ENCODE data around the gene PRMT1.

DNA sequence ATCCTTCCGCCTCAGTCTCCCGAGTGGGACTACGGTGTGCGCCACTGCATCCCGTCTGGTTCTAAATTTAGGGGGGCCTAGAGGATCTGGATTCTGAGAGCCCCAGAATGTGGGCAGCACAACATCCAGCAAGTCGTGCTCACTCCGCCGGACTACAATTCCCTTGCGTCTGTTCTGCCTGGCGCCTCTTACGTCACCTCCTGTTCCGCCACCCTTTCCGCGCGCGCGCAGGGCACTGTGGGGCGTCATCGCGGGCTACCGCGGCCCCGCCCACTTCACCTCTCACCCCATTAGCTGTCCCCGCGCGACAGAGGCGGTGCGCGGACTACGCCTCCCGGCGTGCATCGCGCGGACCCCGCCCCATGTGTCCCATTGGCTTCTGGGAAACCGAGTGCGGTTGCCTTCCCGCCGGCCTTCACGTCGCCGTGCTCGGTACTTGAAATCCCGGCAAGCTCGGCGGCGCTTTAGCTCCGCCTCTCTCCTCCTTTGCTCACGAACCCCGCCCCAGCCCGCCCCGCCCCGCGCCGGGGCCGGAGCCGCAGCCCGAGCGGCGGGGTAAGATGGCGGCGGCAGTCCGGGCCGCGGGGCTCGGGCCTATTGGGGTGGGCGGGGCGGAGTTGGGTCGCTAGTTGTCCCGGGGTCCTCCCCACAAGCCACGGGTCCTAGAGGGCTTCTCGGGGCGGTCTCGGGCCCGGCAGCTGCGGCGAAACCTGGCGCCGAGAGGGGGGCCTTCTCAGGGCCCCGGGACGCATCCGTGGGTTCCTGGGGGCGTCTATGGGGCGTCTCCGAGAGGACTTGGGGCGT lies 35.2 kb upstream of the PRMT1 start, which contains the start of gene SCAF1:
- TF ChIP-seq, protein P1, sequence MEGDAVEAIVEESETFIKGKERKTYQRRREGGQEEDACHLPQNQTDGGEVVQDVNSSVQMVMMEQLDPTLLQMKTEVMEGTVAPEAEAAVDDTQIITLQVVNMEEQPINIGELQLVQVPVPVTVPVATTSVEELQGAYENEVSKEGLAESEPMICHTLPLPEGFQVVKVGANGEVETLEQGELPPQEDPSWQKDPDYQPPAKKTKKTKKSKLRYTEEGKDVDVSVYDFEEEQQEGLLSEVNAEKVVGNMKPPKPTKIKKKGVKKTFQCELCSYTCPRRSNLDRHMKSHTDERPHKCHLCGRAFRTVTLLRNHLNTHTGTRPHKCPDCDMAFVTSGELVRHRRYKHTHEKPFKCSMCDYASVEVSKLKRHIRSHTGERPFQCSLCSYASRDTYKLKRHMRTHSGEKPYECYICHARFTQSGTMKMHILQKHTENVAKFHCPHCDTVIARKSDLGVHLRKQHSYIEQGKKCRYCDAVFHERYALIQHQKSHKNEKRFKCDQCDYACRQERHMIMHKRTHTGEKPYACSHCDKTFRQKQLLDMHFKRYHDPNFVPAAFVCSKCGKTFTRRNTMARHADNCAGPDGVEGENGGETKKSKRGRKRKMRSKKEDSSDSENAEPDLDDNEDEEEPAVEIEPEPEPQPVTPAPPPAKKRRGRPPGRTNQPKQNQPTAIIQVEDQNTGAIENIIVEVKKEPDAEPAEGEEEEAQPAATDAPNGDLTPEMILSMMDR (IDR thresholded peaks at IDR 0.05), result no peak
- TF ChIP-seq ZFP36 (IDR thresholded peaks at IDR 0.05; ENCODE audit: borderline replicate concordance, partially characterized antibody), result no peak
- peak; percentile 84 for TF ChIP-seq POLR2A (IDR thresholded peaks at IDR 0.05; ENCODE audit: low read length)
- no peak for TF ChIP-seq JUNB (IDR thresholded peaks at IDR 0.05)
- TF ChIP-seq SMC3 (IDR thresholded peaks at IDR 0.05), result no peak
- TF ChIP-seq EP300 (IDR thresholded peaks at IDR 0.05), result no peak

Measured in A549 (cell line).